SK-N-SH treated with all-trans-retinoic acid at 6 μM for 48 hours (cell line): ENCODE measurements around the gene RNF166.

ENCODE experiments used
- ATAC-seq: fragments of 200-7000 bp; cut with Tn5 transposase; 3 replicates; pipeline ENCODE4 v1.9.1; 2020; ENCODE audit warnings: mild to moderate bottlenecking, moderate library complexity
- ARNTL ChIP-seq: fragments of 450-650 bp; formaldehyde crosslinking; IDR thresholded peaks from 2 replicates; pipeline ENCODE4 v1.5.0; 2020; ENCODE audit warnings: low read depth, mild to moderate bottlenecking, moderate library complexity, borderline replicate concordance
- CSDC2 ChIP-seq: fragments of 250-450 bp; sonication (Bioruptor Pico); IDR thresholded peaks from 2 replicates; pipeline ENCODE4 v1.5.0; 2020; ENCODE audit warnings: mild to moderate bottlenecking, moderate library complexity
- ESRRG ChIP-seq: fragments of 250-450 bp; sonication (Bioruptor Pico); IDR thresholded peaks from 2 replicates; pipeline ENCODE4 v1.6.1; 2021; ENCODE audit warnings: mild to moderate bottlenecking
- ISL1 ChIP-seq: fragments of 250-450 bp; sonication (Bioruptor Pico); IDR thresholded peaks from 2 replicates; pipeline ENCODE4 v2.1.2; 2022; ENCODE audit warnings: mild to moderate bottlenecking, moderate library complexity
- OSR1 ChIP-seq: fragments of 250-450 bp; sonication (Bioruptor Pico); IDR thresholded peaks from 2 replicates; pipeline ENCODE4 v1.8.0; 2022; ENCODE audit warnings: moderate library complexity, mild to moderate bottlenecking, inconsistent platforms
- PPARA ChIP-seq: fragments of 250-450 bp; sonication (Bioruptor Pico); IDR thresholded peaks from 2 replicates; pipeline ENCODE4 v1.5.0; 2020; ENCODE audit warnings: mild to moderate bottlenecking, borderline replicate concordance
- RARB ChIP-seq: fragments of 250-450 bp; sonication (Bioruptor Pico); IDR thresholded peaks from 2 replicates; pipeline ENCODE4 v1.8.0; 2021; ENCODE audit warnings: mild to moderate bottlenecking, moderate library complexity
- TCF4 ChIP-seq: fragments of 250-450 bp; sonication (Bioruptor Pico); IDR thresholded peaks from 2 replicates; pipeline ENCODE4 v1.8.0; 2021; ENCODE audit warnings: mild to moderate bottlenecking, moderate library complexity, borderline replicate concordance
- TOX ChIP-seq: fragments of 250-450 bp; sonication (Bioruptor Pico); IDR thresholded peaks from 2 replicates; pipeline ENCODE4 v1.8.0; 2021; ENCODE audit warnings: mild to moderate bottlenecking, moderate library complexity, borderline replicate concordance
- ZC3H10 ChIP-seq: fragments of 250-450 bp; sonication (Bioruptor Pico); IDR thresholded peaks from 2 replicates; pipeline ENCODE4 v1.5.1; 2021; ENCODE audit warnings: mild to moderate bottlenecking, moderate library complexity
- ZFP30 ChIP-seq: fragments of 450-650 bp; formaldehyde crosslinking; IDR thresholded peaks from 2 replicates; pipeline ENCODE4 v1.5.0; 2022; ENCODE audit warnings: mild to moderate bottlenecking, moderate library complexity
- ZNF565 ChIP-seq: fragments of 450-650 bp; formaldehyde crosslinking; conservative IDR thresholded peaks from 2 replicates; pipeline ENCODE4 v1.5.0; 2020; ENCODE audit warnings: low read depth, mild to moderate bottlenecking, moderate library complexity
- ZNF70 ChIP-seq: fragments of 450-650 bp; formaldehyde crosslinking; IDR thresholded peaks from 2 replicates; pipeline ENCODE4 v1.5.0; 2020; ENCODE audit warnings: mild to moderate bottlenecking, moderate library complexity
- ZNF8 ChIP-seq: fragments of 450-650 bp; formaldehyde crosslinking; IDR thresholded peaks from 2 replicates; pipeline ENCODE4 v1.5.0; 2020; ENCODE audit warnings: mild to moderate bottlenecking, moderate library complexity
- TF ChIP-seq, protein P1 (sequence below): fragments of 250-450 bp; sonication (Bioruptor Pico); IDR thresholded peaks from 2 replicates; pipeline ENCODE4 v1.5.0; 2020; ENCODE audit warnings: mild to moderate bottlenecking, moderate library complexity
- TF ChIP-seq, protein P2 (sequence below): fragments of 250-450 bp; sonication (Bioruptor Pico); IDR thresholded peaks from 2 replicates; pipeline ENCODE4 v1.8.0; 2021; ENCODE audit warnings: low read depth, mild to moderate bottlenecking, moderate library complexity, borderline replicate concordance
- TF ChIP-seq, protein P3 (sequence below): fragments of 250-450 bp; sonication (Bioruptor Pico); IDR thresholded peaks from 2 replicates; pipeline ENCODE4 v1.5.1; 2021; ENCODE audit warnings: mild to moderate bottlenecking, moderate library complexity
- TF ChIP-seq, protein P4 (sequence below): fragments of 250-450 bp; sonication (Bioruptor Pico); IDR thresholded peaks from 2 replicates; pipeline ENCODE4 v1.8.0; 2020; ENCODE audit warnings: mild to moderate bottlenecking, moderate library complexity, borderline replicate concordance

RNF166 gene

DNA sequence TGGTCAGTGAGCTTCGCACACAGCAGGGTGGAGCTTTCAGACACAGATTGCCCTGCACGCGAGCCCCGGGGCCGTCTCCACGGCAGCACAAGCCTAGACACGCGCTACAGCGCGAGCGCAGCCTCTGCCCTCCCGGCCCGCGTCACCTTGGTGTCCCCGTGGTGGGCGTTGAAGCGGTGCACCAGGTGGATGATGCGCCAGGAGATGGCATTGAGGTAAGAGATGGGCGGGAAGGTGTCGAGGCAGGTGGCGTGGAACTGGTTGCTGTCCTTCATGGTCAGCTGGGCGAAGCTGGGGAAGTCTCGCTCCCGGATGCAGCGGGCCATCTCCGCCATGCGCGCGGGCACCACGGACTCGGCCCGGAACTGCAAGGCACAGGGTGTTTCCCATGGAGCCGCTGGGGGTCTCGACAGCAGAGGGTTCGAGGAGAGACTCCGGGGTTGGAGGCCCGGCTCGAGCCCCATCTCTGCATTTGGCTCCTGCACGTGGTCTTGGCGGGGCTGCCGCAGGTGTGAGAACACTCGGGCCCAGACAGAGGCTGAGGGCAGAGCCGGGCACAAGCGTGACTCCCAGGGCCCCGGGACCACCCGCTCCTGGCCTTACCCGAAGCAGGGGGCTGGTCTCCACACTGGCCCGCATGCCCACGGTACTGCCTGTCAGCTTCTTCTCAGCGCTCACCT is 51.0 kb downstream of the RNF166 start:
- TF ChIP-seq ZFP30 (CRISPR knock-in tag) (no peak), CSDC2 (no peak), ESRRG (CRISPR knock-in tag) (no peak), ARNTL (CRISPR knock-in tag) (no peak), RARB (no peak), ISL1 (no peak), TOX (CRISPR knock-in tag) (no peak), ZNF70 (CRISPR knock-in tag) (no peak), ZNF8 (CRISPR knock-in tag) (no peak), PPARA (CRISPR knock-in tag) (no peak)
- TF ChIP-seq, protein P1, sequence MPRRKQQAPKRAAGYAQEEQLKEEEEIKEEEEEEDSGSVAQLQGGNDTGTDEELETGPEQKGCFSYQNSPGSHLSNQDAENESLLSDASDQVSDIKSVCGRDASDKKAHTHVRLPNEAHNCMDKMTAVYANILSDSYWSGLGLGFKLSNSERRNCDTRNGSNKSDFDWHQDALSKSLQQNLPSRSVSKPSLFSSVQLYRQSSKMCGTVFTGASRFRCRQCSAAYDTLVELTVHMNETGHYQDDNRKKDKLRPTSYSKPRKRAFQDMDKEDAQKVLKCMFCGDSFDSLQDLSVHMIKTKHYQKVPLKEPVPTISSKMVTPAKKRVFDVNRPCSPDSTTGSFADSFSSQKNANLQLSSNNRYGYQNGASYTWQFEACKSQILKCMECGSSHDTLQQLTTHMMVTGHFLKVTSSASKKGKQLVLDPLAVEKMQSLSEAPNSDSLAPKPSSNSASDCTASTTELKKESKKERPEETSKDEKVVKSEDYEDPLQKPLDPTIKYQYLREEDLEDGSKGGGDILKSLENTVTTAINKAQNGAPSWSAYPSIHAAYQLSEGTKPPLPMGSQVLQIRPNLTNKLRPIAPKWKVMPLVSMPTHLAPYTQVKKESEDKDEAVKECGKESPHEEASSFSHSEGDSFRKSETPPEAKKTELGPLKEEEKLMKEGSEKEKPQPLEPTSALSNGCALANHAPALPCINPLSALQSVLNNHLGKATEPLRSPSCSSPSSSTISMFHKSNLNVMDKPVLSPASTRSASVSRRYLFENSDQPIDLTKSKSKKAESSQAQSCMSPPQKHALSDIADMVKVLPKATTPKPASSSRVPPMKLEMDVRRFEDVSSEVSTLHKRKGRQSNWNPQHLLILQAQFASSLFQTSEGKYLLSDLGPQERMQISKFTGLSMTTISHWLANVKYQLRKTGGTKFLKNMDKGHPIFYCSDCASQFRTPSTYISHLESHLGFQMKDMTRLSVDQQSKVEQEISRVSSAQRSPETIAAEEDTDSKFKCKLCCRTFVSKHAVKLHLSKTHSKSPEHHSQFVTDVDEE (CRISPR knock-in tag) = no peak
- TF ChIP-seq, protein P2, sequence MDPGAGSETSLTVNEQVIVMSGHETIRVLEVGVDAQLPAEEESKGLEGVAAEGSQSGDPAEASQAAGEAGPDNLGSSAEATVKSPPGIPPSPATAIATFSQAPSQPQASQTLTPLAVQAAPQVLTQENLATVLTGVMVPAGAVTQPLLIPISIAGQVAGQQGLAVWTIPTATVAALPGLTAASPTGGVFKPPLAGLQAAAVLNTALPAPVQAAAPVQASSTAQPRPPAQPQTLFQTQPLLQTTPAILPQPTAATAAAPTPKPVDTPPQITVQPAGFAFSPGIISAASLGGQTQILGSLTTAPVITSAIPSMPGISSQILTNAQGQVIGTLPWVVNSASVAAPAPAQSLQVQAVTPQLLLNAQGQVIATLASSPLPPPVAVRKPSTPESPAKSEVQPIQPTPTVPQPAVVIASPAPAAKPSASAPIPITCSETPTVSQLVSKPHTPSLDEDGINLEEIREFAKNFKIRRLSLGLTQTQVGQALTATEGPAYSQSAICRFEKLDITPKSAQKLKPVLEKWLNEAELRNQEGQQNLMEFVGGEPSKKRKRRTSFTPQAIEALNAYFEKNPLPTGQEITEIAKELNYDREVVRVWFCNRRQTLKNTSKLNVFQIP (CRISPR knock-in tag) = no peak
- TF ChIP-seq, protein P3, sequence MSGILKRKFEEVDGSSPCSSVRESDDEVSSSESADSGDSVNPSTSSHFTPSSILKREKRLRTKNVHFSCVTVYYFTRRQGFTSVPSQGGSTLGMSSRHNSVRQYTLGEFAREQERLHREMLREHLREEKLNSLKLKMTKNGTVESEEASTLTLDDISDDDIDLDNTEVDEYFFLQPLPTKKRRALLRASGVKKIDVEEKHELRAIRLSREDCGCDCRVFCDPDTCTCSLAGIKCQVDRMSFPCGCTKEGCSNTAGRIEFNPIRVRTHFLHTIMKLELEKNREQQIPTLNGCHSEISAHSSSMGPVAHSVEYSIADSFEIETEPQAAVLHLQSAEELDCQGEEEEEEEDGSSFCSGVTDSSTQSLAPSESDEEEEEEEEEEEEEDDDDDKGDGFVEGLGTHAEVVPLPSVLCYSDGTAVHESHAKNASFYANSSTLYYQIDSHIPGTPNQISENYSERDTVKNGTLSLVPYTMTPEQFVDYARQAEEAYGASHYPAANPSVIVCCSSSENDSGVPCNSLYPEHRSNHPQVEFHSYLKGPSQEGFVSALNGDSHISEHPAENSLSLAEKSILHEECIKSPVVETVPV = no peak
- TF ChIP-seq, protein P4, sequence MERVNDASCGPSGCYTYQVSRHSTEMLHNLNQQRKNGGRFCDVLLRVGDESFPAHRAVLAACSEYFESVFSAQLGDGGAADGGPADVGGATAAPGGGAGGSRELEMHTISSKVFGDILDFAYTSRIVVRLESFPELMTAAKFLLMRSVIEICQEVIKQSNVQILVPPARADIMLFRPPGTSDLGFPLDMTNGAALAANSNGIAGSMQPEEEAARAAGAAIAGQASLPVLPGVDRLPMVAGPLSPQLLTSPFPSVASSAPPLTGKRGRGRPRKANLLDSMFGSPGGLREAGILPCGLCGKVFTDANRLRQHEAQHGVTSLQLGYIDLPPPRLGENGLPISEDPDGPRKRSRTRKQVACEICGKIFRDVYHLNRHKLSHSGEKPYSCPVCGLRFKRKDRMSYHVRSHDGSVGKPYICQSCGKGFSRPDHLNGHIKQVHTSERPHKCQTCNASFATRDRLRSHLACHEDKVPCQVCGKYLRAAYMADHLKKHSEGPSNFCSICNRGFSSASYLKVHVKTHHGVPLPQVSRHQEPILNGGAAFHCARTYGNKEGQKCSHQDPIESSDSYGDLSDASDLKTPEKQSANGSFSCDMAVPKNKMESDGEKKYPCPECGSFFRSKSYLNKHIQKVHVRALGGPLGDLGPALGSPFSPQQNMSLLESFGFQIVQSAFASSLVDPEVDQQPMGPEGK = no peak
- ATAC-seq = no peak

DNA sequence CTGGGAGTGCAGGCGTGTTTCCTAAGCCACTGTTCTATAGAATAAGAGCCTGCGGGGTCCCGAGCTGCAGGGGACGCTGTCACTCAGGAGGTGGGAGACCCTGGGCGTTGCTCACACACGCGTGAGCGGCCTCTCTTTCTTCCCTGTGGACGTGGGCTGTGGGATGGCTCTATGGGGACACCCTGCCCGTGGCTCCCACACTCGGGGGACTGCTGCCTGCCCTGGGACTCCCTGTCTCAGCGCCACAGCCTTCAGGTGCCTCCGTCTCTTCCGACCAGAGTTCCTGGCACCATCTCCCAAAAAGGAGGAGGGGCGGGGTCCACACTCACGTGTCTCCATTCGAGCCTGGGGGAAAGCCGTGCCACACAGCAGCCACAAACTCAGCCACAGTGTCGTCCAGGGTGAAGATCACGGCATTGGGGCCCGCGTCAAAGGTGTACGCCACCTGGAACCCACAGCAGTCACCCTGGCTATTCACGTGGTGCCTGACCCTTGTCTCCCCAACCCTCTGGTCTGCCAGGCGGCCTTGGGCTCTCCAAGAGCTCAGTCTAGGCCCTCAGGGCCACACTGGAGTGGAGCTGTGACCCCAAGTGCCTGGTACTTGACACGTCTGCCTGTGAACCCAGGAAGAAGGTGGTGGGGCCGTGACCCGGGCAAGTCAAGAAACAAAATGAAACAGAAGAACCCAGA is 51.7 kb downstream of the RNF166 start:
- ATAC-seq = no peak
- TF ChIP-seq PPARA (CRISPR knock-in tag) (no peak), TCF4 (no peak), ZNF565 (no peak), CSDC2 (no peak), OSR1 (CRISPR knock-in tag) (no peak), ISL1 (no peak), ZNF70 (CRISPR knock-in tag) (no peak), ESRRG (CRISPR knock-in tag) (no peak), ZNF8 (CRISPR knock-in tag) (no peak), ZC3H10 (CRISPR knock-in tag) (no peak), RARB (no peak), ARNTL (CRISPR knock-in tag) (no peak)
- TF ChIP-seq, protein P2 (CRISPR knock-in tag) = no peak
- TF ChIP-seq, protein P3 = no peak
- TF ChIP-seq, all 23 proteins: peak for 0
